NOMO-1 treated with DMSO at 0.1 percent for 48 hours (cell line): ENCODE data around the gene KCNQ1.

Experiments used
- DNase-seq: peaks from one replicate; lab custom pipeline; 2025; ENCODE audit not compliant: unreplicated experiment; lab: John Stamatoyannopoulos, UW

Gene KCNQ1

GRCh38 chr11:2409611-2410468 is 35.0 kb upstream of the KCNQ1 start:
- no peak for DNase-seq

- DNase-seq, result no peak
Observed at GRCh38 chr11:2410616-2411015, 34.2 kb upstream of the KCNQ1 start.

- no peak for DNase-seq
Observed at GRCh38 chr11:2411446-2412305, 33.1 kb upstream of the KCNQ1 start.

GRCh38 chr11:2412323-2412722 is 32.5 kb upstream of the KCNQ1 start:
- no peak for DNase-seq

DNA sequence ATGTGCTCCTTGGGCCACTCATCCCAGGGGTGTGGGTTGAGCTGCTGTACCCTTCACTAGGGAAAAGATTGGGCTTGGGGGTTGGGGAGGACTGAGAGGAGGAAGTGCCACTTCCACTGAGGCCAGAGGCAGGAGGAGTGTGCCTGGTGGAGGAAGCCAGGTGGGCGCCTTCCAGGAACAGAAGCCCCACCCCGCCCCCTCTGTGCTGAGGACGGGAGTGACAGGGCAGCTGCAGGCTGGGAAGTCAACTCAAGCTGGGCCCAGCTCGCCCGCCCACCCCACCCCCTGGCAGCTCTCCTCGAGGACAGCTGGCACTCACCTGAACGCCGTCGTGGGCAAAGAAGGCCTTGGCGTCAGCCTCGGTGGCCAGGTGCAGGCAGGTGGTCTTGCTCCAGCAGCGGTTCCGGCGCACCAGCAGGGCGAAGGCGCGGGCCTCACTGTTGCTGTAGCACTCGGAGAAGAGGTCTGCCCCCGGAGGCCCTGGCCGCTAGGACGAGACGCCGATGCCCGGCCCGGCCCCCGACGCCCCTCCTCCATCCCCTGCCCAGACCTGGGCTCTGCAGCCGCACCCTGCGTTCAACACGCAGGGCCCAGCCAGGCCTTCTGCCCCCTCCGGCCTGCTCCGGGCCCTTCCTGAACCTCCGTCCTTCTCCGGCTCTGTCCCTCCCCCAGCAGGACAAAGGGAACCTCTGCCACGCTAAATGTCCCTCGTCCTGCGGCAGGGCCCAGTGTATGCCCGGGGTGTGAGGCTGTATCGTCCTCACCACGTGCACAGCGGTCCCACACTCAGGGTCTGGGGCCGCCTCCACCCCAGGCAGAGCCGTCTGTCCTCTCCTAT is 30.8 kb upstream of the KCNQ1 start:
- DNase-seq, result no peak

DNA sequence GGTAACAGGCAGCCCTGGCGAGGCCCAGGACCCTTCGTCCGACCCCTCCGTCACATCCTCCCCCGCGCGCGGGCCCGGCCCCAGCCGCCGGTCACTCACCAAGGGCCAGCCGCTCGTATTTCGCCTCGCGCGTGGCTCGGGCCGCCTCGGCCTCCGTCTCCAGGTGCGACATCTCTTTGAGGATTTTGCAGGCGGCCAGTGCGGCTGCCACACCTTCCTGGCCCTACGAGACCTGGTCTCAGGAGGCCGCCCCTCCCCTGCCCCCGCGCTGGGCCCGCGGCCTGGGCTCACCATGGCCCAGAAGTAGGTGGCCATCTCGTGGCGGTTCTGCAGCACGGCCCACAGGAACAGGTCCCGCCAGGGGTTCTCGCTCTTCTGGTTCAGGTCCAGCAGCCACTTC is 30.2 kb upstream of the KCNQ1 start:
- DNase-seq, result no peak

- DNase-seq, result no peak
Observed at GRCh38 chr11:2415171-2415570, 29.6 kb upstream of the KCNQ1 start.

- no peak for DNase-seq
Observed at GRCh38 chr11:2415601-2416380, 29.0 kb upstream of the KCNQ1 start.

DNA sequence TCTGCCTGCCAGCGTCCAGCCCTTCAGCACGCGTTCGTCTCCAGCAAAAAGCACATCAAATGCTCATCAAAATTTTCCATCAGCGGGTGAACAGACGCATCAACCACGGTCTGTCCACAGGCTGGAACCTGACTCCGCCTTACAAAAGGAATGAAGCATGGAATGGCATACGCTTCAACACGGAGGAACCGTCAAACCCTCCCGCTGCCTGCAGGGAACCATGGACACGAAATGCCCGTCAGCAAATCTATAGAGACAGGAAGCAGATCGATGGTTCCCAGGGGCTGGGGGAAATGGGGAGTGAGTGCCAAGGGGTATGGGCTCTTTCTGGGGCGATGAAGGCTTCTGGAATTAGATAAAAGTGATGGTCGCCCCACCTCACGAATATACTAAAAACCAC is 28.0 kb upstream of the KCNQ1 start:
- DNase-seq, result no peak

DNA sequence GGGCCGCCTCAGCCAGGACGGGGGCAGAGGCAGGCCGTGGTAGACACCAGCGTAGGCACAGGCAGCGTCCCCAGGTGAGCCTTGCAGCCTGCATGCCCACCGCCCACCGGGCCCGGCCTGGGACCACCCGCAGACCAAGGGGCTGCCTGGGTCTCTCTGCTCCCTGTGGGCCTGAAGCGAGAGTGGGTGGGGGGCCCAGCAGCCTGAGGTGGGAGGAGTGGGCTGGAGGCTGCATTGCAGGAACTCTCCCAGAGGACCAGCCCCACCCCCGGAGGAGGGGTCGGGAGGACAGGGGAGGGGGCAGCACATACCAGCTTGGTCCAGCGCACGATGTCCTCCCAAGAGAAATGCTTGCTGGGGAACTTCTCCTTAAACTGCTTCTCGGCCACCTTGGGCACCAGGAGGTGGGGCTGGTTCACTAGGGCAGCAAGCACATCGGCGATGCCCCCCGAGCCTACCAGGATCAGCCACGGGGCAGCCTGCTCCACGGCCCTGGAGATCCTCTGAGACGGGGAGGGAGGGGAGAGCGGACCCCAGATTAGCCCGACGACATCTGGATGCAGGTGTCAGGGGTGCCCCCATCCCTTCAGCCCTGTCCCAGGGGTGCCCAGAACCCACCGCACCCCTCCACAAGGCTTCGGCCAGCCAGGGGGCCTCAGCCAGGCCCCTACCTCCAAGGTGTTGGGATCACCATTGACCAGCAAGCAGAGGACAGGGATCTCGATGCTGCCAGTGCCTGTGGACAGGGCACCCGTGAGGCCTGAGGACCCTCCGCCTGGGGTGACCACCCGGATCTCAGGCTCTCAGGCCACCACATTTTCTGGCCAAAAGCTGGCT is 26.7 kb upstream of the KCNQ1 start:
- no peak for DNase-seq

DNA sequence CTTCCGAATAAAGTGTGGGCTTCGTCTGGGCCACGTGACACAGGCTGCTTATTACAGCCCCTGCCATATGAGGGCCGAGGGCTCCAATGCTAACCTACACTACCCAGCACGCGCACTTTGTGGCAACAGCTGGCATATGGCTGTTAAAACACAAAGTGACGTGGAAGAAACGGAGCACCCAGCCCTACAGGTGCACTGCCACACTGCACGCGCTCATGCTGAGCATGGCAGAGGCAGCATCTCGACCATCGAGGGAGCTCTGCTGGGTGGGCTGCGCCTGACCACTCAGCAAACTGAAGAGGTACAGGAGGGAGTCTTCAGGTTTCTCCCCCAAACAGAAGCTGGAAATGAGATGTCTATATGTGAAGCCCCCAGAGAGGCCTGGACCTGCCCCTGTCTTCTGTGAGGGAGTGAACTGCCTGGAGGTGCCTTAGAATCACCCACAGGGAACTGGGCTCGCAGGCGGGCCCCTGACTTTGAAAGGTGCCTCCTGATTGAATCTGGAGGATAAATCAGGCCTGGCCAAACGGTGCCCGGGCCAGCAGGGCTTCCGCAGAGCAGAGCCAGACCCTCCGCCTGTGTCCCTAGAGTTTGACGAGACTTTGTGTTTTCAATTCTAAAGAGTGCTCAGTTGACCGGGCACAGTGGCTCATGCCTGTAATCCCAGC is 26.0 kb upstream of the KCNQ1 start:
- DNase-seq, result no peak

DNA sequence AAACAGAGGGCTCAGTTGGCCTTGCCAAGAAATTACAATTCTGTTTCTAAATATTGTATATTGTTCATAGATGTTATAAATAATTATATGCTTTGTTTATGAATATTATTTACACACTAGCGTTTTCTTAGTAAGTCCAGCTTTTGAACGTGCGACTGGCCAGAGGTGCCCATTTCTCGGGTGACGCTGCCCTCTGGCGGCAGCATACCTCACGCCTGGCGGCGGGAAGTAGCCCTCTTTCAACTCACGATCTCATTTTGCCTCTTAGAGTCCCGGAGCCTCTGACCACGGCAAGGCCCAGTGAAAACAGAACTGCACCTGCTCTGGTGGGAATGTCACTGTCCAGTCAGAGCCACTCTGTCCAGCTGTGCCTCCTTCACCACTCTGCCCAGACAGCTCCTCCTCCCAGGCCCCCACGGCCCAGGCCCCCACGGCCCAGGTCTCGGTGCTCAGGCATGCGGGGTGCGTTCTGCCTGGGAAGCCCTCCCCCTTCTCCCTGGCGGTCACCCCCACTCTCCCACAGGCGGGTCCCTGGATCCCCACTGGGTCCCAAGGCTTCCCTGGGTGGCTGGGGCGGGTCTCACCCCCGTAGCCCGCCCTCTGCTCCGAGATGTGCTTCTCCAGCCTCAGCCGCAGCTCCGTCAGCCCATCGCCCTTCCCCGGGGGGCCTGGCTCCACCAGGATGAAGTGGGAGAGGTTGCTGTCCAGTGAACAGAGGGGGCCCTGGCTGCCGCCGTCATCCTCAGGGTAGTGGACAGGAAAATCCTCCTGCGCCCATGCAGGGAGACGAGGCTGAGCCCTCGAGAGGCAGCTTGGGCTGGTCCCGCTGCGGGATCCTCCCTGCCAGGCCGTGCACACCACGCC is 24.9 kb upstream of the KCNQ1 start:
- DNase-seq, result peak; percentile 75

DNA sequence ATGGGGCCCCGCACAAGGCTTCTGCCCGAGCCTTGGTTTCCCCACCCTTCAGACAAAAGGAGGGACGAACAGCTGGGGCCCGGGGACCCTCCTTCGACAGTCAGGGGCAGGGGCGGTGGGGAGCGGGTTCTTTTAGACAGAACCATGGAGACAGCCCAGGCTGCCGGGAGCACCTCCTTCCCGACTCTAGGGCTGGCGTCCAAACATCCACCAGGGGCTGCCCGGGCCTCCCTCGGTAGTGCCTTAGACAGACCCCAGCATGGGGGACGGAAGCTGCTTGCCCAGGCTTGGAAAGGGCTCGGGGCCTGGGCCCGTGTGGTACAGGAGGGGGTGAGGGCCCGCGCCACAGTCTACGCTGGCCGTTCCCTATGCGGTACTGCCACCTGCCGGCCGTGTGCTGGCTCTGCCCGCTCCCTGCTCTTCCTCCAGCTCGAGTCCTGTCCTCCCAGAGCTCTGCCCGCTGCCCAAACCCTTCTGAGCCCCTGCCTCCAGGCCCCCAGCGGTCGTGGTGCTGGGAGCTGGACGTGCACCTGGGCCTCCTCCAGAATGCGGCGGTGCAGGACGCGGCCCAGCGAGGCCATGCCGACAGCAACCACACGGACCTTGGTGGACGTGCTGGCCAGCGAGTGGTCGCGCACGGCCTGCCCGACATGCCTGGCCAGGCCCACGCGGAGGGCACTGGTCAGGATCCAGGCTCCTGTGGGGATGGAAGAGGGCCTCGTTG is 24.1 kb upstream of the KCNQ1 start:
- peak; percentile 72 for DNase-seq

GRCh38 chr11:2421226-2421994 is 23.4 kb upstream of the KCNQ1 start:
- DNase-seq, result no peak

DNA sequence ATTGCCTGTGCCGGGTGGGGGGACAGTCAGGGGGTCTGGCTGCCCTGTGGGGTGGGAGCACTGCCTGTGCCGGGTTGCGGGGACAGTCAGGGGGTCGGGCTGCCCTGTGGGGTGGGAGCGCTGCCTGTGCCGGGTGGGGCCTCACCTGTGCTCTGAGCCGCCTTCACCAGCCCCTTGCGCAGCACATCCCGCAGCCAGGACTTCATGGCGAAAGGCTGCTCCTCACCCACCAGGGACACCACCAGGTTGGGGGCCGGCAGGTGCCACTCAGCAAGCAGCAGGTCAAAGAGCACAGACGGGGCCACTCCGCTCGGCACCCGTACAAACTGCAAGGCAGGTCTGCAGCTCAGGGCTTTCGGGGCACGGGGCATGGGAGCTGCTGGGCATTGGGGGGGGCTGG is 22.8 kb upstream of the KCNQ1 start:
- no peak for DNase-seq

DNA sequence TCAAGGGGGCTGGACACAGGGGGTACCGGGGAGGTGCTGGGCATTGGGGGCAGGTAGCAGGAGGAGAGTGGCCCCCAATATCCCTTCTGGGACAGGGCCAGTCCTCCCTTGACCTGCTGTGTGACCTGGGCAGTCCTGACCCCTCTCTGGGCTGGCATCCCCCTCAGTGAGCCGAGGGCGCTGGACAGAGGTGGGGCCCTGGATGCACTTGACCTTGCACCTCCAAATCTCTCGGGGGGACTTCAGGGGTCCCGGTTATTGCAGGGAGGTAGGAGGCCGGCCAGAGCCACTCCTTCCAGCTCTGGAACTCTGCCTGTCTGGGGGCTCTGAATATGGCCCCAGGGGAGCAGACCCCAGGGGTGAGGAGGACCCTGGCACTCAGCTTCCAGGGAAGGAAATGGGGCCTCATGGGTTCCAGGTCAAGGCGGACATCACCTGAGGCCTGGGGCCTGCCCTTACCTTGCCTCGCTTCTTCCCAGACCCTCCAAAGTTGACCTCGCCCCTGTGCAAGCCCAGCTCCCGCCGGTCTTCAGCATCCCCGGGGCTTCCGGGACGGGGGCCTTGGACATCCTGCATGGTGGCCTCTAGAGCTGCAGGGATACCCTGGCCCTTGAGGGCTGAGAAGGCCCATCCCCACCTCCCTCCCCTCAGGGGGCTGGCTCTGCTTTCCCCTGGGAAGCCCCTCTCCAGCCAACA is 22.2 kb upstream of the KCNQ1 start:
- DNase-seq, result no peak
